HepG2 (cell line): ENCODE measurements around the gene ACSL6. TPM values are rescaled to one million over a fixed set of nuclear protein-coding genes. Genes with fewer than 3 reads are reported as not detected.

ENCODE experiments used
- E2F2 ChIP-seq: sonication (generic); formaldehyde crosslinking; IDR thresholded peaks from 2 replicates; pipeline ENCODE4 v1.4.0; 2020; ENCODE audit warnings: missing genetic modification reagents, borderline replicate concordance
- GMEB2 ChIP-seq: IDR thresholded peaks from 2 replicates; pipeline ENCODE4 v1.6.1; 2016; ENCODE audit warnings: missing biosample characterization, missing genetic modification reagents, low read depth
- JUN ChIP-seq: sonication (generic); formaldehyde crosslinking; IDR thresholded peaks from 2 replicates; pipeline ENCODE4 v1.4.0; 2020; ENCODE audit warnings: mild to moderate bottlenecking, missing genetic modification reagents
- PHB2 ChIP-seq: fragments of 450-650 bp; IDR thresholded peaks from 2 replicates; pipeline ENCODE4 v1.6.1; 2018; ENCODE audit not compliant: partially characterized antibody
- SNAPC5 ChIP-seq: sonication (generic); formaldehyde crosslinking; IDR thresholded peaks from 2 replicates; pipeline ENCODE4 v1.8.1; 2023; ENCODE audit warnings: mild to moderate bottlenecking, missing genetic modification reagents, borderline replicate concordance
- TOE1 ChIP-seq: sonication (generic); formaldehyde crosslinking; IDR thresholded peaks from 2 replicates; pipeline ENCODE4 v1.4.0; 2020; ENCODE audit warnings: mild to moderate bottlenecking, missing genetic modification reagents
- ZNF180 ChIP-seq: sonication (generic); formaldehyde crosslinking; IDR thresholded peaks from 2 replicates; pipeline ENCODE4 v1.4.0; 2020; ENCODE audit warnings: low read depth, missing genetic modification reagents, borderline replicate concordance
- ZNF407 ChIP-seq: sonication (generic); formaldehyde crosslinking; IDR thresholded peaks from one replicate; pipeline ENCODE4 v1.5.1; 2020; ENCODE audit warnings: mild to moderate bottlenecking, missing genetic modification reagents; ENCODE audit errors: not compliant biosample characterization
- ZNF530 ChIP-seq: sonication (generic); formaldehyde crosslinking; IDR thresholded peaks from 2 replicates; pipeline ENCODE4 v1.5.0; 2020; ENCODE audit warnings: low read depth, mild to moderate bottlenecking, missing genetic modification reagents
- ZNF800 ChIP-seq: sonication (generic); formaldehyde crosslinking; IDR thresholded peaks from 2 replicates; pipeline ENCODE4 v1.4.0; 2020; ENCODE audit warnings: missing genetic modification reagents
- polyA plus RNA-seq, 8 experiments: library from polyadenylated mRNA; depleted of rRNA in 3 of 8; stranded (reverse) in 7 of 8; unstranded in 1 of 8; fragments of >200 nt; fragmentation: Illumina TruSeq in 4 of 8; extraction: Trizol in 4 of 8; gene quantifications; 2 replicates each; pipeline versions ENCODE4 v1.2.1 to v1.2.3, GENCODE V29; 2011 to 2016; ENCODE audit warnings: low read depth in 4 of 8, missing spikeins in 1 of 8, mixed read lengths in 1 of 8; ENCODE audit not compliant: insufficient read depth in 1 of 8
- total RNA-seq, 5 experiments: library from RNA; depleted of rRNA; stranded (reverse); fragments of >200 nt; fragmentation: Illumina TruSeq; extraction: Trizol; gene quantifications; 2 replicates each; pipeline ENCODE4 v1.2.3, GENCODE V29; 2016; ENCODE audit warnings: low read depth in 1 of 5

ACSL6 gene
- total and polyA plus RNA-seq, 2 of the 13 experiments (the other 11 are each of a cell fraction or from before 2014, with no cell fraction given): 3.7 to 3.8 TPM

GRCh38 chr5:132012371-132013005 is 1.0 kb upstream of the ACSL6 start (continued):
- TF ChIP-seq E2F2 (CRISPR knock-in tag) (peak; percentile 75; the same call in 1 of the 2 replicates), ZNF180 (no peak), TOE1 (CRISPR knock-in tag) (peak; percentile 60; the same call in 1 of the 2 replicates), JUN (CRISPR knock-in tag) (no peak), SNAPC5 (CRISPR knock-in tag) (no peak), GMEB2 (no peak), ZNF530 (CRISPR knock-in tag) (no peak), PHB2 (no peak), ZNF407 (peak; percentile 34), ZNF800 (CRISPR knock-in tag) (0 out of 2 replicates have a peak, but pooled peaks have one; percentile 62)
